Measurements from ENCODE around the gene NFIC. TPM values are rescaled to one million over a fixed set of nuclear protein-coding genes. Genes with fewer than 3 reads are reported as not detected.

NFIC gene
- total RNA-seq, 4 donors from 2014 or later = 125 to 285 (median 155) TPM

- H3K27me3 ChIP-seq = no peaks in the 10 kb centered on the region
- TF ChIP-seq POLR2A (IDR thresholded peaks at IDR 0.05) = no peak
- no peak for TF ChIP-seq EP300 (IDR thresholded peaks at IDR 0.05)
- TF ChIP-seq CTCF (IDR thresholded peaks at IDR 0.05) = no peak
- no peak for TF ChIP-seq POLR2AphosphoS5 (IDR thresholded peaks at IDR 0.05)
- no peaks in the 10 kb centered on the region for H3K9me3 ChIP-seq
- peaks cover 4 to 93% (median 41%) of the 10 kb centered on the region in 3 donors for H3K4me1 ChIP-seq
- no peak overlapping the region for H3K4me3 ChIP-seq
- ATAC-seq = no peak
- no CpG with 5 or more reads among the region's 3 CpGs for WGBS, 2 donors (ENCODE audit: low coverage in 1 of 2)
- peak overlapping the region in 3 of 4 donors; percentile 68 to 87 (median 85) for H3K27ac ChIP-seq
- H3K36me3 ChIP-seq = peaks cover 0 to 13% of the 10 kb centered on the region in 2 donors
Observed at GRCh38 chr19:3468211-3468610, 101.8 kb downstream of the NFIC start.

- peak in 3 of 4 experiments; percentile 29 to 41 (median 32) for TF ChIP-seq CTCF (IDR thresholded peaks at IDR 0.05)
- TF ChIP-seq POLR2AphosphoS5 (IDR thresholded peaks at IDR 0.05) = peak; percentile 19
- TF ChIP-seq POLR2A (IDR thresholded peaks at IDR 0.05) = no peak
- TF ChIP-seq EP300 (IDR thresholded peaks at IDR 0.05) = no peak
- Histone ChIP-seq H3K27me3 (peaks cover 8% of the 10 kb centered on the region), H3K27ac (peak overlapping the region in 3 of 4 donors; percentile 64 to 87 (median 85)), H3K36me3 (no peaks in the 10 kb centered on the region), H3K4me1 (peaks cover 0 to 77% (median 27%) of the 10 kb centered on the region in 3 donors), H3K9me3 (no peaks in the 10 kb centered on the region), H3K4me3 (no peak overlapping the region)
- ATAC-seq = peak; percentile 3
- WGBS, 2 donors (ENCODE audit: low coverage in 1 of 2) = 62% methylated on average over 2 of the region's 14 CpGs; no CpG with 5 or more reads in 1 of the 2 donors
Observed at GRCh38 chr19:3469638-3470499, 103.5 kb downstream of the NFIC start.

GRCh38 chr19:3470500-3471128, 104.2 kb downstream of the NFIC start:
- Histone ChIP-seq H3K4me3 (no peak overlapping the region), H3K27ac (peak overlapping the region in 3 of 4 donors; percentile 64 to 87 (median 85)), H3K9me3 (no peaks in the 10 kb centered on the region), H3K36me3 (no peaks in the 10 kb centered on the region), H3K27me3 (peaks cover 16% of the 10 kb centered on the region), H3K4me1 (peaks cover 0 to 69% (median 24%) of the 10 kb centered on the region in 3 donors)
- 26 to 68% methylated on average over 5 to 9 of the region's 11 CpGs for WGBS, 2 donors (ENCODE audit: low coverage in 1 of 2)
- ATAC-seq = no peak
- no peak for TF ChIP-seq CTCF (IDR thresholded peaks at IDR 0.05)
- TF ChIP-seq POLR2AphosphoS5 (IDR thresholded peaks at IDR 0.05) = no peak
- TF ChIP-seq EP300 (IDR thresholded peaks at IDR 0.05) = no peak
- no peak for TF ChIP-seq POLR2A (IDR thresholded peaks at IDR 0.05)

- 0 to 17% methylated on average over 1 to 7 of the region's 24 CpGs for WGBS, 2 donors (ENCODE audit: low coverage in 1 of 2)
- Histone ChIP-seq H3K27ac (no peak overlapping the region), H3K4me1 (peaks cover 0 to 54% (median 10%) of the 10 kb centered on the region in 3 donors), H3K36me3 (no peaks in the 10 kb centered on the region), H3K4me3 (no peak overlapping the region), H3K27me3 (peaks cover 21% of the 10 kb centered on the region), H3K9me3 (no peaks in the 10 kb centered on the region)
- no peak for ATAC-seq
- TF ChIP-seq POLR2AphosphoS5 (IDR thresholded peaks at IDR 0.05) (no peak), POLR2A (IDR thresholded peaks at IDR 0.05) (no peak), CTCF (IDR thresholded peaks at IDR 0.05) (peak in 3 of 4 experiments; percentile 80 to 97 (median 82)), EP300 (IDR thresholded peaks at IDR 0.05) (no peak)
Observed at GRCh38 chr19:3471954-3472655, 105.7 kb downstream of the NFIC start.

Data from gastroesophageal sphincter (tissue), 4 donors.